Cerebellar cortex (tissue), 1 donor: ENCODE data around the gene ZFYVE21.
"Not testable (repeated sequence)": the region's sequence is repeated elsewhere in the genome, so short reads cannot be mapped to it uniquely, and the experiment has no call there.

Source experiments
- DNase-seq: peaks from one replicate; pipeline ENCODE4 v3.0.0-alpha.2; 2015; ENCODE audit warnings: low spot score

The ZFYVE21 gene

GRCh38 chr14:103763730-103764488 lies 48.3 kb downstream of the ZFYVE21 start:
- DNase-seq: no peak

- no peak for DNase-seq
Measured at GRCh38 chr14:103765526-103765925, 49.9 kb downstream of the ZFYVE21 start.

- no peak for DNase-seq
Measured at GRCh38 chr14:103767336-103767894, 51.8 kb downstream of the ZFYVE21 start.

GRCh38 chr14:103770500-103770899 lies 54.9 kb downstream of the ZFYVE21 start:
- no peak for DNase-seq

- DNase-seq: no peak
Measured at GRCh38 chr14:103770902-103771301, 55.3 kb downstream of the ZFYVE21 start.

GRCh38 chr14:103772078-103772712 lies 56.6 kb downstream of the ZFYVE21 start:
- no peak for DNase-seq

- DNase-seq: no peak
Measured at GRCh38 chr14:103773521-103773920, 57.9 kb downstream of the ZFYVE21 start.

GRCh38 chr14:103775506-103775905 lies 59.9 kb downstream of the ZFYVE21 start:
- peak; percentile 15 for DNase-seq

- not testable (repeated sequence) for DNase-seq
Measured at GRCh38 chr14:103776319-103776718, 60.7 kb downstream of the ZFYVE21 start.

GRCh38 chr14:103782376-103782775 lies 66.8 kb downstream of the ZFYVE21 start:
- no peak for DNase-seq
